H1 (cell line): Measurements from ENCODE around the gene FANCI.

Source experiments
- BACH1 ChIP-seq: IDR thresholded peaks from 2 replicates; pipeline ENCODE4 v1.6.1; 2012; ENCODE audit warnings: low read length, improper control_type of control experiment
- EP300 ChIP-seq, 2 experiments: IDR thresholded peaks; 1 replicate in 1 of 2; 2 replicates in 1 of 2; pipeline ENCODE4 v1.6.1; 2011 to 2012; ENCODE audit warnings: low read depth in 2 of 2, low read length in 2 of 2, mild to moderate bottlenecking in 2 of 2, borderline replicate concordance in 1 of 2, inconsistent platforms in 1 of 2, moderate library complexity in 1 of 2
- EZH2 ChIP-seq: fragments of 200-600 bp; sonication (generic); IDR thresholded peaks from 2 replicates; pipeline ENCODE4 v1.7.1; 2012; ENCODE audit warnings: low read depth, mild to moderate bottlenecking, moderate library complexity, low read length, inconsistent platforms; ENCODE audit not compliant: severe bottlenecking
- GTF2F1 ChIP-seq: IDR thresholded peaks from 2 replicates; pipeline ENCODE4 v1.6.1; 2012; ENCODE audit warnings: low read depth, low read length, improper control_type of control experiment, borderline replicate concordance
- HDAC6 ChIP-seq: IDR thresholded peaks from one replicate; pipeline ENCODE4 v1.7.1; 2012; ENCODE audit warnings: low read depth, mild to moderate bottlenecking, inconsistent platforms, low read length, moderate library complexity
- KDM1A ChIP-seq: fragments of 200-600, 300-600 bp; sonication (generic); IDR thresholded peaks from 2 replicates; pipeline ENCODE4 v1.7.1; 2016; ENCODE audit warnings: mild to moderate bottlenecking, low read length, borderline replicate concordance
- KDM5A ChIP-seq: fragments of 200-600 bp; IDR thresholded peaks from 2 replicates; pipeline ENCODE4 v1.7.1; 2012; ENCODE audit warnings: mild to moderate bottlenecking, low read length, inconsistent platforms, mixed read lengths
- MAFK ChIP-seq: IDR thresholded peaks from 2 replicates; pipeline ENCODE4 v1.6.1; 2012; ENCODE audit warnings: low read depth, mild to moderate bottlenecking, improper control_type of control experiment, low read length
- NRF1 ChIP-seq: IDR thresholded peaks from 2 replicates; pipeline ENCODE4 v1.6.1; 2011; ENCODE audit warnings: mild to moderate bottlenecking, low read depth, low read length, improper control_type of control experiment
- RBBP5 ChIP-seq: IDR thresholded peaks from 2 replicates; pipeline ENCODE4 v1.7.1; 2012; ENCODE audit warnings: low read depth, mild to moderate bottlenecking, inconsistent platforms, low read length, moderate library complexity, borderline replicate concordance
- TAF1 ChIP-seq: IDR thresholded peaks from 2 replicates; pipeline ENCODE4 v1.6.1; 2011; ENCODE audit warnings: mild to moderate bottlenecking, low read depth, low read length
- TBP ChIP-seq: IDR thresholded peaks from 2 replicates; pipeline ENCODE4 v1.6.1; 2011; ENCODE audit warnings: low read depth, low read length, improper control_type of control experiment
- TCF12 ChIP-seq: IDR thresholded peaks from 2 replicates; pipeline ENCODE4 v1.6.1; 2011; ENCODE audit warnings: low read depth, mild to moderate bottlenecking, low read length
- TF ChIP-seq, protein P1 (sequence below), 3 experiments: IDR thresholded peaks; 1 replicate in 2 of 3; 2 replicates in 1 of 3; pipeline versions ENCODE4 v1.5.1 to v1.6.1; 2011; ENCODE audit warnings: low read length in 3 of 3, mild to moderate bottlenecking in 3 of 3, inconsistent platforms in 2 of 3, low read depth in 1 of 3, moderate library complexity in 1 of 3; ENCODE audit not compliant: insufficient read depth in 1 of 3; ENCODE audit errors: control extremely low read depth in 1 of 3

GRCh38 chr15:89330881-89331595 lies 87.3 kb downstream of the FANCI start:
- TF ChIP-seq, protein P1, sequence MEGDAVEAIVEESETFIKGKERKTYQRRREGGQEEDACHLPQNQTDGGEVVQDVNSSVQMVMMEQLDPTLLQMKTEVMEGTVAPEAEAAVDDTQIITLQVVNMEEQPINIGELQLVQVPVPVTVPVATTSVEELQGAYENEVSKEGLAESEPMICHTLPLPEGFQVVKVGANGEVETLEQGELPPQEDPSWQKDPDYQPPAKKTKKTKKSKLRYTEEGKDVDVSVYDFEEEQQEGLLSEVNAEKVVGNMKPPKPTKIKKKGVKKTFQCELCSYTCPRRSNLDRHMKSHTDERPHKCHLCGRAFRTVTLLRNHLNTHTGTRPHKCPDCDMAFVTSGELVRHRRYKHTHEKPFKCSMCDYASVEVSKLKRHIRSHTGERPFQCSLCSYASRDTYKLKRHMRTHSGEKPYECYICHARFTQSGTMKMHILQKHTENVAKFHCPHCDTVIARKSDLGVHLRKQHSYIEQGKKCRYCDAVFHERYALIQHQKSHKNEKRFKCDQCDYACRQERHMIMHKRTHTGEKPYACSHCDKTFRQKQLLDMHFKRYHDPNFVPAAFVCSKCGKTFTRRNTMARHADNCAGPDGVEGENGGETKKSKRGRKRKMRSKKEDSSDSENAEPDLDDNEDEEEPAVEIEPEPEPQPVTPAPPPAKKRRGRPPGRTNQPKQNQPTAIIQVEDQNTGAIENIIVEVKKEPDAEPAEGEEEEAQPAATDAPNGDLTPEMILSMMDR (IDR thresholded peaks at IDR 0.05; ENCODE audit: control extremely low read depth in 1 of 3, insufficient read depth in 1 of 3, low read depth in 1 of 3, low read length in 3 of 3) = no peak
- TF ChIP-seq MAFK = no peak
- no peak for TF ChIP-seq RBBP5
- TF ChIP-seq BACH1 = no peak
- no peak for TF ChIP-seq KDM5A
- TF ChIP-seq EP300 (IDR thresholded peaks at IDR 0.05; ENCODE audit: borderline replicate concordance in 1 of 2, low read depth in 2 of 2, low read length in 2 of 2) = no peak
- no peak for TF ChIP-seq HDAC6
- TF ChIP-seq EZH2 = no peak
- no peak for TF ChIP-seq TBP
- no peak for TF ChIP-seq TAF1
- no peak for TF ChIP-seq NRF1
- no peak for TF ChIP-seq GTF2F1
- no peak for TF ChIP-seq KDM1A
- TF ChIP-seq TCF12 = no peak
